DMS114 treated with DMSO at 0.1 percent for 48 hours (cell line): Measurements from ENCODE around the gene RCC2.

Experiments used
- DNase-seq: peaks from one replicate; lab custom pipeline; 2025; ENCODE audit not compliant: unreplicated experiment; lab: John Stamatoyannopoulos, UW

Gene RCC2

DNA sequence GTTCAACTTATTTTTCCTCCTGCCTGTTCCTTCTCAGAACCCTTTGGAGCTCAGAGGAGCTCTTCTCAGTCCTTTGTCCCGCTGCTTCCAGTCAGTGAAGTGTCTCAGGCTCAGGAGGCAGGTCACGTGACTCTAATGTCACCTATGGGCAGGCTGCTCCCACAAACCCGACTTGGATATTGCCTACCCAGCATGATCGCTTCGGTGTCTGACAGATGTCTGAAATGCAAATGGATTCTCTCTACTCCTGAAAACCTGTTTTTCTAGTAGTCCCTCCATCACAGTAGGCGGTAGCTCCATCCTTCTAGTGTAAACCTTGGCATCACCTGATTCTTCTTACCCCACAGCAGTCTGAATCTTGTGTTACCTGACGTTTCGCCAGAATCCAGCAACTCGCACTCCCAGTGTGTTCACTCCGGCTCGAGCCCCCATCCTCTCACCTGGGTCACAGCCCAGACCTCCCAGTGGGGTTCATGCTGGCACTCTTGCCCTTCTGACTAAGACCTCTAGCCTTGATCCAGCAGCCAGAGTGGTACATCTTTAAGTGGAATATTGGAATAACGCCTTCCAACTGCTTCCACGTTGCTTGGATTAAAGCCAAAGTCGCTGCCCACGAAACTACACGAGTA lies 62.0 kb downstream of the RCC2 start:
- no peak for DNase-seq

DNA sequence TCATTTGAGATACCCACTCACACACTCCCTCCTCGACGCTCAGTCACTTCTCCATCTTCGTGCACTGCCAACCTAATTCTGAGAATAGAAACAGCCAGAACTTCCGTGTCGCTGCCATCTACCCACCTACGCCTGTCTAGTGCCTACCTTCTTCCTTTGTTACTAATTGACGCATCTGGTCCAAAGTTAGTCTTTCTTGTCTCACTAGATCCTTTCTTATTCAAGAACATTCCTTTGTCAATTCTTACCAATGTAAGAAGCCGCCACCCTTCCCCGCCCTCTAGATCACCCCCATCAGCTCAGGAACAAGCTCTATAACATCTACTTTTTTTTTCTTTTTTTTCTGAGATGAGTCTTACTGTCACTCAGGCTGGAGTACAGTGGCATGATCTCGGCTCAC lies 63.8 kb downstream of the RCC2 start:
- no peak for DNase-seq

DNA sequence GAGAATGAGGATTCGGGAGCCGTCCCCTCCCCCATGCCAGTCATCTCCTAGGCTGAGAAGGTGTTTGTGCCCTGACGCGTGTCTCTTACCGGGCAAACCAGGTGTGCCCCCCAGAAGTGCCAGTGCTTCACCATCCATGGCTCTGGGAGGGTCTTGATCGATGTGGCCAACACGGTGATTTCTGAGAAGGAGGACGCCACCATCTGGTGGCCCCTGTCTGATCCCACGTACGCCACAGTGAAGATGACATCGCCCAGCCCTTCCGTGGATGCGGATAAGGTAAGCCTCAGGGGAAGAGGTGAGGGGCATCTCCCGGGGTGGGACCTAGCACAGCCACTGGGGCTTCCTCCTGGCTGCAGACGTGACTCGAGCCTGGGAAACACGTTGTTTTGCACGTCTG lies 66.5 kb downstream of the RCC2 start:
- DNase-seq = no peak

DNA sequence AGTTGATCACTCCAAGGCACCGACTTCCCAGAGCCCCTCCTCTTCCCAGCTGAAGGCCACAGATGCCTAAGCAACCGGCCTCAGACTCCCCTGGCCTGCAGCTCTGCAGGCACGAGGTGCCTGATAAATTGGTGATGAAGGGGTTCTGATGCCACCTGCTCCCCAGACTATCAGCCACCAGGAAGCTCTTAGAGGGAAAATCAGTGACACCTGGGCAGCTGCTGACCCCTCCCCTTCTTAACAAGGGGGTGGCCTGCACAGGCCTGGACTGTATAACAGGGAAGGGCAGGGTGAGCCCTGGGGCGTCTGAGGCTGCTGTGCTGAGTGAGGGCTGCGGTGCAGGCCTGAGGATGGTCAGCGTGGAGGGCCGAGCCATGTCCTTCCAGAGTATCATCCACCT lies 67.6 kb downstream of the RCC2 start, which contains the start of gene PADI6:
TSS of gene PADI6 (plus strand) at position 301 of the 400 bp plus-strand sequence. CDS start at position 351, 50 bp downstream.
- DNase-seq = no peak

DNA sequence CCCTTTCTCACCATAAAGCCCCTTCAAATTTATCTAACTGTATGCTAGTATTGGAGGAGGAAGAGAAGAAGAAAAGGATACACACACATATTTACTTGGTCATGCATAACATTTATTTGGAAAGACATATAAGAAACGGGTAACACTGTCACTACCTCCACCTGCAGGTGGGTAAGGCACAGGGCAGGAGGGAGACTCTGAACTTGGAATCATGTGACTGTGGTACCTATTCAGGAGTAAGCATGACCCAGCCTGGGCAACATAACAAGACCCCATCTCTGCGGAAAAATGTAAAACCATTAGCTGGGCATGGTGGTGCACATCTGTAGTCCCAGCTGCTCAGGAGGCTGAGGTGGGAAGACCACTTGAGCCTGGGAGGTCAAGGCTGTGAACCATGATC lies 68.9 kb downstream of the RCC2 start:
- DNase-seq = no peak

DNA sequence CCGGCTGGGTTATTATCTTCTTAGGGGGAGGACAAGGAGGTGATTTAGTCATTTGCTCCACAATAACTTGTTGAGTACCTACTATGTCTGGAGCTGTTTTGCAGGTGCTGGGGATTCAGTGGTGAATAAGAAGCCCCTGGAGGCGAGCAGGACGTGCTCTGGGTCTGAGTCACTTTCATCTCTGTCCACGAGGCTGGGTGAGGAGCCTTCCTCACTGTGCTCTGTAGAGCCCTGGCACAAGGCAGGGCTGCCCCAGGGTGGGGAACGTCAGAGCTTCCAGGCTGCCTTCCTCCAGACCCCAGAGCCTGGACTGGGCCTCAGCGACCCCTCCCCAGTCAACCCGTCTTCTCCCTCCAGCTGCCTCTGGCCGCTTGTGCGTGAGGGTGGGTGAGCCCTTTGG lies 70.0 kb downstream of the RCC2 start:
- no peak for DNase-seq

DNA sequence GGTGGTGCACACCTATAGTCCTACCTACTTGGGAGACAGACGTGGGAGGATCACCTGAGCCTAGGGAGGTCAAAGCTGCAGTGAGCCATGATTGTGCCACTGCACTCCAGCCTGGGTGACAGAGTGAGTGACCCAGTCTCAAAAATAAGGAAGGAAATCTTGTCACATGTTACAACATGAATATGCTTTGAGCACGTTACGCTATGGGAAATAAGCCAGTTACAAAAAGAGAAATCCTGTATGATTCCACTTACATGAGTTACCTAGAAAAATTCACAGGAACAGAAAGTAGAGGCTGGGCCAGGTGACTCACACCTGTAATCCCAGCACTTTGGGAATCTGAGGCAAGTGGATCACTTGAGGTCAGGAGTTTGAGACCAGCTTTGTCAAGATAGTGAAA lies 74.2 kb downstream of the RCC2 start:
- DNase-seq = no peak

DNA sequence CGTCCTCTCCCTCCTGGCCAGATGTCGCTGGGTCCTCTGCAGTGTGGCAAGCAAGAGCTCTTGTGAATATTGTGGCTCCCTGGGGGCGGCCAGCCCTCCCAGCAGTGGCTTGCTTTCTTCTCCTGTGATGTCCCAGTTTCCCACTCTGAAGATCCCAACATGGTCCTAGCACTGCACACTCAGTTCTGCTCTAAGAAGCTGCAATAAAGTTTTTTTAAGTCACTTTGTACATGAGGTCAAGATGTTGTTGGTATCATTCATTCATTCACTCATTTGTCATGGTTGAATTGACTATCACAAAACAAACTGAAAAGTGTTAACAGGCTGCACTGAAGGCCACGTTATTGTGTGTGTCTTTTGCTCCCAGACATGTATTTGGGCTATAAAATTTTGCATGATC lies 75.7 kb downstream of the RCC2 start:
- no peak for DNase-seq

DNA sequence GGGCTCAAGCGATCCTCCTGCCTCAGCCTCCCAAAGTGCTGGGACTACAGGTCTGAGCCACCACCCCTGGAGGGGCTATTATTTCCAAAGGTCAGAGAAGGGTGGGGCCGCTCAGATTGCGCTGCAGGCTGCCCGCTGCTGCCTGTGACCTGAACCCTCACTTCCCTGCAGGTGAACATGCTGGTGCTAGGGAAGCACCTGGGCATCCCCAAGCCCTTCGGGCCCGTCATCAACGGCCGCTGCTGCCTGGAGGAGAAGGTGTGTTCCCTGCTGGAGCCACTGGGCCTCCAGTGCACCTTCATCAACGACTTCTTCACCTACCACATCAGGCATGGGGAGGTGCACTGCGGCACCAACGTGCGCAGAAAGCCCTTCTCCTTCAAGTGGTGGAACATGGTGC lies 76.1 kb downstream of the RCC2 start:
- no peak for DNase-seq

DNA sequence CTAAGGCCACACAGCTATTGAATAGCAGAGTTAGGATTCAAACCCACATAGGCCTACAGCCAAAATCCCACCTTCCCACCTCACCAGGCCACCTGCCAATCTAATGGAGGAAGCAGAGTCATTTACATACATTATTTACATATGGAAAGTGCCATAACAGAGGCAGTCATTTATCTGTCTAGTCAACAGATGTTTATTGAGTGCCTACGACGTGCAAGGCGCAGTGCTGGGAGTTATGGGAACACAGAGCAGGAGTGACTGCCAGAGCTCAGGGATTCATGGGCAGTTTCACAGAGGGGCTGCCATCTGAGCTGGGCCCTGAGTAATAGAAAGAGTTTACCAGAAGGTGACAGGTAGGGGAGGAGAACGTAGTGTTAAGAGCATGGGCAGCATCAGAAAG lies 77.8 kb downstream of the RCC2 start:
- no peak for DNase-seq

DNA sequence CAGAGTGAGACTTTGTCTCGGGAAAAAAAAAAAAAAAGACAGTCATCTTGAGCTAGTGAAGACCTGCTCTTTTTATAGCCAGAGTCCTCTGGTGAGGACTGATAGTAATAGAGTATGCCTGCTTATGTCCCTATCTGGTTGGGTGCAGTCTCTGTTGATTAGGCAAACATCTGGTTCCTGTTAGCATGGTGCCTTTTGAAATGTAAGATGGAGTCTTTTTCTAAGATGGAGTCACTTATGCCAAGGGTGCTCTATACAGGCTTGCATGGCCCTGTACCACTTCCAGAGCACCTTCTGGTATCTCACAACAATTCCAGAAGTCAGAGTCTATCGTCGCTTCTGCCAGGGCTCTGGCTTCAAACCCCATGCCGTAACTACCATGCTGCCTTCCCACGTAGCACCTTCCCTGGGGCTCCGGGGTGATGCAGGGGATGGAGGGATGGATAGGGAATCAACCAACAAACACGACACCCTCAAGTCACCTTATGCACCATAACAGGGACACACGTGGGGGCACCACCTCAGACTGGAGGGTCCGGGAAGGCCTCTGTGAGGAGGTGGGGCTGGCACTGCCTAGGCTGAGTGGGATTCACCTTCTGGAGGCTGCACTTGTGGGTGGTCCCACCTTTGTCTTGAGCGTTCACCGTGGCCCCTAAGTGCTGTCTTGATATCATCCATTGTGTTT lies 79.1 kb downstream of the RCC2 start:
- DNase-seq = no peak

DNA sequence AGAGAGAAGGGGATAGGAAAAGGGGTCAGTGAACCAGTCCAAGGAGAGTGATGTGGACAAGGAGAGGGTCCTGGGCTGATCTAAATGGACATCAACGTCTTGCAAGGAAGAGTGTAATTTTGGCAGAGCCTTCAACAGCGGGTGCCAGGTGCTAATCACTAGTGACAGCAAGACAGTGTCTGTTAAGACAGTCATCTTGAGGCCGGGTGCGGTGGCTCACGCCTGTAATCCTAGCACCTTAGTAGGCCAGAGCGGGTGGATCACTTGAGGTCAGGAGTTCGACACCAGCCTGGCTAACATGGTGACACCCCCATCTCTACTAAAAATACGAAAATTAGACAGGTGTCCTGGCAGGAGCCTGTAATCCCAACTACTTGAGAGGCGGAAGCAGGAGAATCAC lies 79.7 kb downstream of the RCC2 start:
- DNase-seq = no peak

DNA sequence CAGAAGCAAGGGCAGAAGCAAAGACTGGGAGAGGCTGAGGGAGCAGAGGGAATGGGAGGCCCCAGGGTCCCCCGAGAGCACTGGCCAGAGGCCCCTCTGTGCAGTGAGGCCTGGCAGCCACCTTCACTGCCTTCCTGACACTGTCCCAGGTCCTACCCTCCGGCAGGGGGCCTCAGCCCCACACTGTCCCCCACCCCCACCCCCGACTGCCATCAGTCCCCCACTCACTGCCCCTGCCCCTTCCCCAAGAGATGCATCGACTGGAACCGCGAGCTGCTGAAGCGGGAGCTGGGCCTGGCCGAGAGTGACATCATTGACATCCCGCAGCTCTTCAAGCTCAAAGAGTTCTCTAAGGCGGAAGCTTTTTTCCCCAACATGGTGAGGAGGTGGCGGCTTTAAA lies 80.4 kb downstream of the RCC2 start:
- DNase-seq = no peak

DNA sequence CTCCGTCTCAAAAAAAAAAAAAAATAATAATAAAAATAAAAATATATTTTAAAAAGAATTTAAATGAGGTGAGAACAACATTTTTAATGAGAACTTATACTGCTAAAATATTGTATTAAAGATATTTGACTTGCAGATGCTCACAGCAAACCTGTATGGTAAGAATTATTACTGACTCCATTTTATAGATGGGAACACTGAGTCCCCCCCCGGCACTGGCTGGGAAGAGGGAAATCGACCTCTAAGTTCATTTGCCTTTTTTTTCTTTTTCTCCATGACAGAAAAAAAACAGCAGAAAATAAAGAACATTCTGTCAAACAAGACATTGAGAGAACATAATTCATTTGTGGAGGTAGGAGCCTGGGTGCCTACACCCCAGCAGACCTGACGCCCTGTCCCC lies 80.9 kb downstream of the RCC2 start:
- no peak for DNase-seq
